ENCODE data around the gene C2CD5. TPM values are rescaled to one million over a fixed set of nuclear protein-coding genes. Genes with fewer than 3 reads are reported as not detected.

The C2CD5 gene
- total and polyA plus RNA-seq, 2 of the 4 experiments (the other 2 are of a cell fraction), result 14.5 to 15.8 TPM

DNA sequence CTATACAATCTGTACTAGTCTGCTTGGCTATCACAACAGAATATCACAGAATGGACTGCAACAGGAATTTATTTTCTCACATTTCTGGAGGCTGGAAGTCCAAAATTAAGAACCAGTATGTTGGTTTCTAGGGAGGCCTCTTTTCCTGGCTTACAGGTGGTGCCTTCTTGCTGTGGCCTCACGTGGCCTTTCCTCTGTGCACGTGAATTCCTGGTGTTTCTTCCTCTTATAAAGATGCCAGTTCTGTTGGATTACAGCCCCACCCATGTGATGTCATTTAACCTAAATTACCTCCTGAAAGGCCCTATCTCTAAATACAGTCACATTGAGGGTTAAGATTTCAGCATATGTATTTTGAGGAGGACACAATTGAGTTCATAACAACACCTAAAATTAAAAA, 32.1 kb upstream of the C2CD5 start:
- Histone ChIP-seq H2BK5ac (ENCODE audit: low read depth, low read length, poor library complexity, severe bottlenecking) (no peak overlapping the region), H3K79me1 (ENCODE audit: low read depth in 1 of 2, low read length in 2 of 2) (no peaks in the 10 kb centered on the region), H2AK9ac (replicated peaks; ENCODE audit: low read depth, low read length, poor library complexity) (no peak overlapping the region), H2BK15ac (ENCODE audit: low read depth, low read length) (no peak overlapping the region), H3K4ac (ENCODE audit: low read depth, low read length) (no peak overlapping the region), H3K56ac (ENCODE audit: extremely low read depth, insufficient read depth, low read length) (no peak overlapping the region), H2BK20ac (ENCODE audit: low read depth, low read length) (no peak overlapping the region), H3K23ac (ENCODE audit: low read depth, low read length) (no peak overlapping the region), H3K27me3 (ENCODE audit: control insufficient read depth, insufficient read depth, low read length) (no peaks in the 10 kb centered on the region), H4K8ac (ENCODE audit: low read depth in 2 of 2, low read length in 2 of 2) (no peak overlapping the region), H3K9ac (ENCODE audit: low read depth, low read length) (no peak overlapping the region), H3K4me2 (ENCODE audit: low read depth, low read length) (no peak overlapping the region), H2AFZ (replicated peaks; ENCODE audit: low read length, poor library complexity) (no peak overlapping the region), H4K20me1 (ENCODE audit: insufficient read depth, low read length) (no peaks in the 10 kb centered on the region), H4K5ac (ENCODE audit: low read depth, low read length) (no peak overlapping the region), H3K14ac (replicated peaks; ENCODE audit: low read depth, low read length) (no peak overlapping the region), H4K91ac (ENCODE audit: insufficient read depth, low read depth, low read length) (no peak overlapping the region), H2AK5ac (ENCODE audit: low read depth, low read length) (no peak overlapping the region), H3K18ac (ENCODE audit: low read depth, low read length) (no peak overlapping the region), H3K27ac (ENCODE audit: insufficient read depth, low read length) (no peak overlapping the region), H3K4me3 (ENCODE audit: insufficient read depth, low read depth, low read length) (no peak overlapping the region), H3K9me1 (ENCODE audit: insufficient read depth, low read length) (no peaks in the 10 kb centered on the region), H3K4me1 (ENCODE audit: control insufficient read depth, insufficient read depth, low read length) (no peaks in the 10 kb centered on the region), H3K9me3 (ENCODE audit: control insufficient read depth, insufficient read depth, low read length) (no peaks in the 10 kb centered on the region), H3K36me3 (ENCODE audit: control insufficient read depth, insufficient read depth, low read length) (no peaks in the 10 kb centered on the region), H2BK120ac (ENCODE audit: low read depth, low read length) (no peak overlapping the region)
- in situ Hi-C loops (cut with MboI; ENCODE audit: low sequenced_read_pairs), result no loop called here
- no TSS peak for BruUV-seq (replicated peaks)
- no peak for ATAC-seq (ENCODE audit: low read depth)
- no peak for DNase-seq
- dilution Hi-C loops (cut with HindIII; ENCODE audit: low sequenced_read_pairs, unreplicated experiment), result no loop called here
- no peak for TF ChIP-seq CHD1 (IDR thresholded peaks at IDR 0.05; ENCODE audit: low read depth, low read length)
- TF ChIP-seq MAFK (IDR thresholded peaks at IDR 0.05; ENCODE audit: low read depth, low read length), result no peak
- no peak for TF ChIP-seq CEBPB (IDR thresholded peaks at IDR 0.05; ENCODE audit: low read depth, low read length)
- TF ChIP-seq RCOR1 (IDR thresholded peaks at IDR 0.05; ENCODE audit: insufficient replicate concordance, low read length), result no peak
- TF ChIP-seq MXI1 (IDR thresholded peaks at IDR 0.05; ENCODE audit: borderline replicate concordance, low read depth, low read length), result no peak
- no peak for TF ChIP-seq FOS (IDR thresholded peaks at IDR 0.05; ENCODE audit: low read depth, low read length)
- TF ChIP-seq, protein P1, sequence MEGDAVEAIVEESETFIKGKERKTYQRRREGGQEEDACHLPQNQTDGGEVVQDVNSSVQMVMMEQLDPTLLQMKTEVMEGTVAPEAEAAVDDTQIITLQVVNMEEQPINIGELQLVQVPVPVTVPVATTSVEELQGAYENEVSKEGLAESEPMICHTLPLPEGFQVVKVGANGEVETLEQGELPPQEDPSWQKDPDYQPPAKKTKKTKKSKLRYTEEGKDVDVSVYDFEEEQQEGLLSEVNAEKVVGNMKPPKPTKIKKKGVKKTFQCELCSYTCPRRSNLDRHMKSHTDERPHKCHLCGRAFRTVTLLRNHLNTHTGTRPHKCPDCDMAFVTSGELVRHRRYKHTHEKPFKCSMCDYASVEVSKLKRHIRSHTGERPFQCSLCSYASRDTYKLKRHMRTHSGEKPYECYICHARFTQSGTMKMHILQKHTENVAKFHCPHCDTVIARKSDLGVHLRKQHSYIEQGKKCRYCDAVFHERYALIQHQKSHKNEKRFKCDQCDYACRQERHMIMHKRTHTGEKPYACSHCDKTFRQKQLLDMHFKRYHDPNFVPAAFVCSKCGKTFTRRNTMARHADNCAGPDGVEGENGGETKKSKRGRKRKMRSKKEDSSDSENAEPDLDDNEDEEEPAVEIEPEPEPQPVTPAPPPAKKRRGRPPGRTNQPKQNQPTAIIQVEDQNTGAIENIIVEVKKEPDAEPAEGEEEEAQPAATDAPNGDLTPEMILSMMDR (conservative IDR thresholded peaks at IDR 0.05; ENCODE audit: low read depth, low read length), result no peak
- TF ChIP-seq RFX5 (IDR thresholded peaks at IDR 0.05; ENCODE audit: low read depth, low read length), result no peak
- no peak for TF ChIP-seq USF2 (IDR thresholded peaks at IDR 0.05; ENCODE audit: low read depth, low read length)
- TF ChIP-seq POLR2A (IDR thresholded peaks at IDR 0.05; ENCODE audit: low read depth, low read length), result no peak
- no peak for TF ChIP-seq NFE2L2 (IDR thresholded peaks at IDR 0.05; ENCODE audit: low read depth, low read length)
- no peak for TF ChIP-seq BHLHE40 (IDR thresholded peaks at IDR 0.05; ENCODE audit: low read depth, low read length)
- TF ChIP-seq RAD21 (IDR thresholded peaks at IDR 0.05; ENCODE audit: low read length), result no peak
- TF ChIP-seq, protein P2, sequence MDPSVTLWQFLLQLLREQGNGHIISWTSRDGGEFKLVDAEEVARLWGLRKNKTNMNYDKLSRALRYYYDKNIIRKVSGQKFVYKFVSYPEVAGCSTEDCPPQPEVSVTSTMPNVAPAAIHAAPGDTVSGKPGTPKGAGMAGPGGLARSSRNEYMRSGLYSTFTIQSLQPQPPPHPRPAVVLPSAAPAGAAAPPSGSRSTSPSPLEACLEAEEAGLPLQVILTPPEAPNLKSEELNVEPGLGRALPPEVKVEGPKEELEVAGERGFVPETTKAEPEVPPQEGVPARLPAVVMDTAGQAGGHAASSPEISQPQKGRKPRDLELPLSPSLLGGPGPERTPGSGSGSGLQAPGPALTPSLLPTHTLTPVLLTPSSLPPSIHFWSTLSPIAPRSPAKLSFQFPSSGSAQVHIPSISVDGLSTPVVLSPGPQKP (IDR thresholded peaks at IDR 0.05; ENCODE audit: borderline replicate concordance, low read depth, low read length), result no peak
- no peak for TF ChIP-seq MAZ (IDR thresholded peaks at IDR 0.05; ENCODE audit: borderline replicate concordance, low read depth, low read length)
- no peak for TF ChIP-seq SMC3 (IDR thresholded peaks at IDR 0.05; ENCODE audit: low read depth, low read length)
- ChIA-PET CTCF (interaction anchor here (1.2 kb wide), 1 partner anchor 9 kb away, joined by 3 read pairs; no protein-coding TSS in a partner anchor), POLR2A (ENCODE audit: unreplicated experiment) (no interaction called here)
- intact Hi-C loops (cut with micrococcal nuclease), result no loop called here
- no CpG with 5 or more reads among the region's 2 CpGs for WGBS, 2 experiments (ENCODE audit: extremely low coverage in 2 of 2, insufficient read length in 1 of 2)

Data from IMR-90 (cell line).